IMR-90 (cell line): ENCODE measurements around the gene LSM14A. TPM values are rescaled to one million over a fixed set of nuclear protein-coding genes. Genes with fewer than 3 reads are reported as not detected.

Experiments
- ATAC-seq: fragments of 200-7000 bp; cut with Tn5 transposase; 2 replicates; pipeline ENCODE4 v1.9.1; 2020; ENCODE audit warnings: low read depth, mild to moderate bottlenecking, moderate library complexity
- BruUV-seq: library from RNA; stranded (reverse); fragments of 400-500 nt; replicated peaks from 2 replicates; lab custom pipeline; 2021; lab: Mats Ljungman, UMichigan
- CTCF ChIA-PET: fragments of 300-600 bp; formaldehyde crosslinking; extraction: SDS; loops from one replicate; lab custom pipeline; 2021; ENCODE audit warnings: antibody characterized with exemption; lab: Yijun Ruan, JAX
- POLR2A ChIA-PET: fragments of 300-600 bp; sonication (Branson Sonifier 250); formaldehyde crosslinking; loops from one replicate; lab custom pipeline; 2022; ENCODE audit warnings: antibody characterized with exemption; ENCODE audit not compliant: unreplicated experiment; lab: Charles Lee
- DNase-seq: peaks from one replicate; pipeline ENCODE4 v3.0.0; 2013
- H2AFZ ChIP-seq: replicated peaks from 2 replicates; pipeline ENCODE3; 2013; ENCODE audit warnings: low read length, mild to moderate bottlenecking; ENCODE audit not compliant: poor library complexity
- H2AK5ac ChIP-seq: 2 replicates; pipeline ENCODE4 v1.6.1; 2013; ENCODE audit warnings: low read depth, low read length, inconsistent platforms
- H2AK9ac ChIP-seq: replicated peaks from 2 replicates; pipeline ENCODE3; 2013; ENCODE audit warnings: mild to moderate bottlenecking, low read depth, low read length, moderate library complexity; ENCODE audit not compliant: poor library complexity
- H2BK120ac ChIP-seq: 2 replicates; pipeline ENCODE4 v1.6.1; 2013; ENCODE audit warnings: low read depth, low read length, inconsistent platforms
- H2BK15ac ChIP-seq: 3 replicates; pipeline ENCODE4 v1.6.1; 2013; ENCODE audit warnings: low read depth, low read length, inconsistent platforms
- H2BK20ac ChIP-seq: 2 replicates; pipeline ENCODE4 v1.6.1; 2013; ENCODE audit warnings: low read depth, mild to moderate bottlenecking, inconsistent platforms, low read length, moderate library complexity
- H2BK5ac ChIP-seq: 2 replicates; pipeline ENCODE4 v1.6.1; 2013; ENCODE audit warnings: mild to moderate bottlenecking, low read depth, low read length, inconsistent platforms; ENCODE audit not compliant: poor library complexity, severe bottlenecking
- H3K14ac ChIP-seq: replicated peaks from 2 replicates; pipeline ENCODE4 v1.6.1; 2013; ENCODE audit warnings: low read depth, low read length, inconsistent platforms
- H3K18ac ChIP-seq: 2 replicates; pipeline ENCODE4 v1.6.1; 2013; ENCODE audit warnings: low read depth, low read length, control low read depth
- H3K23ac ChIP-seq: 2 replicates; pipeline ENCODE4 v1.6.1; 2013; ENCODE audit warnings: low read depth, low read length, inconsistent platforms
- H3K27ac ChIP-seq: 2 replicates; pipeline ENCODE4 v1.5.1; 2013; ENCODE audit warnings: mild to moderate bottlenecking, control low read depth, low read length; ENCODE audit not compliant: insufficient read depth
- H3K27me3 ChIP-seq: 2 replicates; pipeline ENCODE4 v1.6.1; 2013; ENCODE audit warnings: low read length; ENCODE audit not compliant: control insufficient read depth, insufficient read depth
- H3K36me3 ChIP-seq: 2 replicates; pipeline ENCODE4 v1.6.1; 2013; ENCODE audit warnings: low read length, mixed read lengths; ENCODE audit not compliant: control insufficient read depth, insufficient read depth
- H3K4ac ChIP-seq: 2 replicates; pipeline ENCODE4 v1.6.1; 2013; ENCODE audit warnings: low read depth, low read length, inconsistent platforms
- H3K4me1 ChIP-seq: 2 replicates; pipeline ENCODE4 v1.6.1; 2013; ENCODE audit warnings: low read length, mixed read lengths; ENCODE audit not compliant: control insufficient read depth, insufficient read depth
- H3K4me2 ChIP-seq: 2 replicates; pipeline ENCODE4 v1.6.1; 2013; ENCODE audit warnings: low read depth, mild to moderate bottlenecking, control low read depth, low read length, moderate library complexity
- H3K4me3 ChIP-seq: 2 replicates; pipeline ENCODE4 v1.5.1; 2013; ENCODE audit warnings: low read depth, mild to moderate bottlenecking, control low read depth, low read length, moderate library complexity; ENCODE audit not compliant: insufficient read depth
- H3K56ac ChIP-seq: 2 replicates; pipeline ENCODE4 v1.6.1; 2013; ENCODE audit warnings: low read length, inconsistent platforms; ENCODE audit not compliant: insufficient read depth; ENCODE audit errors: extremely low read depth
- H3K79me1 ChIP-seq, 2 experiments: 2 replicates each; pipeline ENCODE4 v1.6.1; 2013; ENCODE audit warnings: low read length in 2 of 2, inconsistent platforms in 1 of 2, low read depth in 1 of 2
- H3K9ac ChIP-seq: 2 replicates; pipeline ENCODE4 v1.6.1; 2013; ENCODE audit warnings: low read depth, low read length, control low read depth
- H3K9me1 ChIP-seq: 2 replicates; pipeline ENCODE4 v1.6.1; 2013; ENCODE audit warnings: low read length, inconsistent platforms; ENCODE audit not compliant: insufficient read depth
- H3K9me3 ChIP-seq: 2 replicates; pipeline ENCODE4 v1.6.1; 2013; ENCODE audit warnings: low read length; ENCODE audit not compliant: control insufficient read depth, insufficient read depth
- H4K20me1 ChIP-seq: 2 replicates; pipeline ENCODE4 v1.6.1; 2013; ENCODE audit warnings: low read length, inconsistent platforms; ENCODE audit not compliant: insufficient read depth
- H4K5ac ChIP-seq: 2 replicates; pipeline ENCODE4 v1.6.1; 2013; ENCODE audit warnings: mild to moderate bottlenecking, low read depth, low read length, control low read depth
- H4K8ac ChIP-seq, 2 experiments: 2 replicates each; pipeline ENCODE4 v1.6.1; 2013; ENCODE audit warnings: low read depth in 2 of 2, low read length in 2 of 2, control low read depth in 1 of 2, inconsistent platforms in 1 of 2
- H4K91ac ChIP-seq: 2 replicates; pipeline ENCODE4 v1.6.1; 2013; ENCODE audit warnings: low read depth, low read length, inconsistent platforms; ENCODE audit not compliant: insufficient read depth
- BHLHE40 ChIP-seq: fragments of 150-350 bp; IDR thresholded peaks from 2 replicates; pipeline ENCODE4 v1.6.1; 2016; ENCODE audit warnings: mild to moderate bottlenecking, low read depth, low read length
- CEBPB ChIP-seq: IDR thresholded peaks from 2 replicates; pipeline ENCODE4 v1.6.1; 2012; ENCODE audit warnings: low read depth, low read length, improper control_type of control experiment
- MAFK ChIP-seq: IDR thresholded peaks from 2 replicates; pipeline ENCODE4 v1.6.1; 2012; ENCODE audit warnings: low read depth, low read length, improper control_type of control experiment
- MXI1 ChIP-seq: IDR thresholded peaks from 2 replicates; pipeline ENCODE4 v1.6.1; 2012; ENCODE audit warnings: low read depth, mild to moderate bottlenecking, low read length, moderate library complexity, borderline replicate concordance
- NFE2L2 ChIP-seq: fragments of 150-350 bp; IDR thresholded peaks from 2 replicates; pipeline ENCODE4 v1.6.1; 2016; ENCODE audit warnings: low read depth, mild to moderate bottlenecking, low read length
- POLR2A ChIP-seq: IDR thresholded peaks from 2 replicates; pipeline ENCODE4 v1.6.1; 2012; ENCODE audit warnings: mild to moderate bottlenecking, low read depth, low read length
- RCOR1 ChIP-seq: IDR thresholded peaks from 2 replicates; pipeline ENCODE4 v1.6.1; 2012; ENCODE audit warnings: mild to moderate bottlenecking, low read length, improper control_type of control experiment; ENCODE audit not compliant: insufficient replicate concordance
- SMC3 ChIP-seq: fragments of 150-350 bp; IDR thresholded peaks from 2 replicates; pipeline ENCODE4 v1.6.1; 2016; ENCODE audit warnings: low read depth, mild to moderate bottlenecking, antibody characterized with exemption, low read length, moderate library complexity
- WGBS, 2 experiments: methylation state at CpG; one replicate each; pipeline versions ENCODE4 v1.1.5 to v1.1.7; 2013; ENCODE audit warnings: missing lambda C conversion rate in 2 of 2; ENCODE audit not compliant: insufficient read length in 1 of 2; ENCODE audit errors: extremely low coverage in 2 of 2; 5-methylcytosine and 5-hydroxymethylcytosine counted together
- dilution Hi-C: fragments of 300-500 bp; cut with HindIII; formaldehyde crosslinking; loops from one replicate; pipeline ENCODE4 v1.14.3; 2018; ENCODE audit warnings: low sequenced_read_pairs; ENCODE audit not compliant: unreplicated experiment
- in situ Hi-C: fragments of 300-500 bp; cut with MboI; formaldehyde crosslinking; loops from 3 replicates; pipeline ENCODE4 v1.14.3; 2019; ENCODE audit warnings: low sequenced_read_pairs, inconsistent platforms, mixed read lengths
- intact Hi-C: fragments of 100-400 bp; cut with micrococcal nuclease; formaldehyde crosslinking; loops from 2 replicates; pipeline ENCODE4 v1.10.0; 2022
- polyA plus RNA-seq, 3 experiments: library from polyadenylated mRNA; depleted of rRNA; stranded (reverse); fragments of >200 nt; gene quantifications; 2 replicates each; pipeline ENCODE4 v1.2.3, GENCODE V29; 2012; ENCODE audit warnings: low replicate concordance in 1 of 3
- total RNA-seq: library from RNA; depleted of rRNA; stranded (reverse); fragments of >200 nt; gene quantifications from 2 replicates; pipeline ENCODE4 v1.2.3, GENCODE V29; 2012
- TF ChIP-seq, protein P1 (sequence below): fragments of 150-350 bp; IDR thresholded peaks from 2 replicates; pipeline ENCODE4 v1.6.1; 2017; ENCODE audit warnings: mild to moderate bottlenecking, antibody characterized with exemption, low read length, low read depth

The LSM14A gene
- total and polyA plus RNA-seq, 2 of the 4 experiments (the other 2 are of a cell fraction) = 44.3 to 54.8 TPM

DNA sequence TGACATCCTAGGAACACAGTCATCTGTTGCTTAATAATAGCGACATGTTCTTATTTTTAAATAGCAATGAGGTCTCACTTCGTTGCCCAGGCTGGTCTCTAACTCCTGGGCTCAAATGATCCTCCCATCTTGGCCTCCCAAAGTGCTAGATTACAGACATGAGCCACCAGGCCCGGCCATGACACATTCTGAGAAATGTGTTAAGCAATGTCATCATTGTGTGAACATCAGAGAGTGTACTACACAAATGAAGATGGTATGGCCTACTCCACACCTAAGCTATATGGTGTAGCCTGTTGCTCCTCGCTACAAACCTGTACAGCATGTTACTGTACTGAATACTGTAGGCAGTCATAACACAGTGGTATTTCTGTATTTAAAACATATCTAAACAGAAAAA is 57.4 kb downstream of the LSM14A start:
- no TSS peak for BruUV-seq
- intact Hi-C loops = loop anchor here (5.0 to 10.0 kb wide), 2 partner anchors 108 to 205 kb away; no protein-coding TSS in a partner anchor
- Histone ChIP-seq H3K9ac (no peak overlapping the region), H2BK120ac (no peak overlapping the region), H4K8ac (no peak overlapping the region), H3K18ac (no peak overlapping the region), H2AK9ac (no peak overlapping the region), H3K23ac (no peak overlapping the region), H2BK20ac (no peak overlapping the region), H3K9me1 (peaks cover 24% of the 10 kb centered on the region), H4K20me1 (peaks cover 29% of the 10 kb centered on the region), H3K27ac (no peak overlapping the region), H4K91ac (no peak overlapping the region), H2BK5ac (no peak overlapping the region), H4K5ac (no peak overlapping the region), H2AK5ac (no peak overlapping the region), H3K4ac (0 out of 2 replicates have a peak overlapping the region, but pooled peaks have one; percentile 9), H3K14ac (no peak overlapping the region), H3K79me1 (peaks cover 24 to 66% of the 10 kb centered on the region in 2 experiments), H3K27me3 (no peaks in the 10 kb centered on the region), H3K4me1 (peaks cover 19% of the 10 kb centered on the region), H3K56ac (no peak overlapping the region), H3K9me3 (no peaks in the 10 kb centered on the region), H2BK15ac (no peak overlapping the region), H3K4me2 (no peak overlapping the region), H2AFZ (no peak overlapping the region), H3K4me3 (no peak overlapping the region), H3K36me3 (peaks cover 31% of the 10 kb centered on the region)
- DNase-seq = no peak
- CTCF ChIA-PET = no interaction called here
- no peak for ATAC-seq
- 86% methylated on average over 2 of the region's 4 CpGs; no CpG with 5 or more reads in 1 of the 2 experiments for WGBS, 2 experiments
- TF ChIP-seq POLR2A = no peak
- no peak for TF ChIP-seq MXI1
- TF ChIP-seq CEBPB = no peak
- no peak for TF ChIP-seq NFE2L2
- TF ChIP-seq BHLHE40 = no peak
- no peak for TF ChIP-seq RCOR1
- no peak for TF ChIP-seq MAFK
- TF ChIP-seq SMC3 = no peak
- TF ChIP-seq, protein P1, sequence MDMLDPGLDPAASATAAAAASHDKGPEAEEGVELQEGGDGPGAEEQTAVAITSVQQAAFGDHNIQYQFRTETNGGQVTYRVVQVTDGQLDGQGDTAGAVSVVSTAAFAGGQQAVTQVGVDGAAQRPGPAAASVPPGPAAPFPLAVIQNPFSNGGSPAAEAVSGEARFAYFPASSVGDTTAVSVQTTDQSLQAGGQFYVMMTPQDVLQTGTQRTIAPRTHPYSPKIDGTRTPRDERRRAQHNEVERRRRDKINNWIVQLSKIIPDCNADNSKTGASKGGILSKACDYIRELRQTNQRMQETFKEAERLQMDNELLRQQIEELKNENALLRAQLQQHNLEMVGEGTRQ = no peak
- dilution Hi-C loops = no loop called here
- in situ Hi-C loops = loop anchor here (10.0 kb wide), 1 partner anchor 105 kb away; no protein-coding TSS in a partner anchor
- POLR2A ChIA-PET = no interaction called here
